ENCODE results near the gene TAAR8.

GRCh38 chr6:132566404-132566803, 13.9 kb downstream of the TAAR8 start:
- TF ChIP-seq TEAD4 (IDR thresholded peaks at IDR 0.05) (no peak), EGR1 (IDR thresholded peaks at IDR 0.05) (no peak), EP300 (IDR thresholded peaks at IDR 0.05; ENCODE audit: borderline replicate concordance) (no peak), MAX (IDR thresholded peaks at IDR 0.05) (no peak), REST (IDR thresholded peaks at IDR 0.05; ENCODE audit: low read depth) (no peak), TAF1 (IDR thresholded peaks at IDR 0.05; ENCODE audit: low read depth) (no peak), FOXM1 (IDR thresholded peaks at IDR 0.05; ENCODE audit: borderline replicate concordance, low read depth) (no peak), CEBPB (IDR thresholded peaks at IDR 0.05) (no peak), CREB1 (IDR thresholded peaks at IDR 0.05; ENCODE audit: low read depth) (no peak), TCF12 (IDR thresholded peaks at IDR 0.05; ENCODE audit: low read depth) (no peak), ZBTB7A (IDR thresholded peaks at IDR 0.05; ENCODE audit: low read depth) (no peak), NFIC (IDR thresholded peaks at IDR 0.05) (no peak)
